Measurements from ENCODE around the gene CNEP1R1.

Gene CNEP1R1

GRCh38 chr16:50024684-50025536, at the start of gene CNEP1R1:
Gene CNEP1R1, plus strand, starts transcription at chr16:50025225. Its CDS starts 91 bp downstream, at chr16:50025316.
- peaks cover 0 to 13% of the 10 kb centered on the region in 2 donors for H3K4me1 ChIP-seq (ENCODE audit: control insufficient read depth in 1 of 2, insufficient read depth in 2 of 2, low read length in 2 of 2)
- H3K27ac ChIP-seq (ENCODE audit: low read length), result peak within 1 kb of the TSS; percentile 75
- peaks cover 0 to 4% of the 10 kb centered on the region in 2 donors for H3K36me3 ChIP-seq (ENCODE audit: control insufficient read depth in 1 of 2, insufficient read depth in 2 of 2, low read length in 2 of 2)
- no peaks in the 10 kb centered on the region for H3K9me3 ChIP-seq (ENCODE audit: control insufficient read depth in 1 of 2, low read length in 2 of 2)
- H3K4me3 ChIP-seq (ENCODE audit: low read depth in 1 of 2, low read length in 2 of 2), result peak within 1 kb of the TSS; percentile 98 to 99
- H3K27me3 ChIP-seq (ENCODE audit: low read depth, low read length), result no peaks in the 10 kb centered on the region

- Histone ChIP-seq H3K4me1 (ENCODE audit: control insufficient read depth in 1 of 2, insufficient read depth in 2 of 2, low read length in 2 of 2) (no peaks in the 10 kb centered on the region), H3K36me3 (ENCODE audit: control insufficient read depth in 1 of 2, insufficient read depth in 2 of 2, low read length in 2 of 2) (no peaks in the 10 kb centered on the region), H3K4me3 (ENCODE audit: low read depth in 1 of 2, low read length in 2 of 2) (no peak overlapping the region), H3K27me3 (ENCODE audit: low read depth, low read length) (no peaks in the 10 kb centered on the region), H3K9me3 (ENCODE audit: control insufficient read depth in 1 of 2, low read length in 2 of 2) (peaks cover 3 to 6% of the 10 kb centered on the region in 2 donors), H3K27ac (ENCODE audit: low read length) (no peak overlapping the region)
Observed at GRCh38 chr16:49977427-49977826, 47.6 kb upstream of the CNEP1R1 start.

GRCh38 chr16:49978569-49979326, 46.3 kb upstream of the CNEP1R1 start:
- no peak overlapping the region for H3K27ac ChIP-seq (ENCODE audit: low read length)
- no peaks in the 10 kb centered on the region for H3K36me3 ChIP-seq (ENCODE audit: control insufficient read depth in 1 of 2, insufficient read depth in 2 of 2, low read length in 2 of 2)
- no peaks in the 10 kb centered on the region for H3K4me1 ChIP-seq (ENCODE audit: control insufficient read depth in 1 of 2, insufficient read depth in 2 of 2, low read length in 2 of 2)
- H3K4me3 ChIP-seq (ENCODE audit: low read depth in 1 of 2, low read length in 2 of 2), result no peak overlapping the region
- H3K27me3 ChIP-seq (ENCODE audit: low read depth, low read length), result no peaks in the 10 kb centered on the region
- H3K9me3 ChIP-seq (ENCODE audit: control insufficient read depth in 1 of 2, low read length in 2 of 2), result peaks cover 3 to 6% of the 10 kb centered on the region in 2 donors

GRCh38 chr16:49980166-49980565, 44.9 kb upstream of the CNEP1R1 start:
- H3K4me3 ChIP-seq (ENCODE audit: low read depth in 1 of 2, low read length in 2 of 2), result no peak overlapping the region
- no peaks in the 10 kb centered on the region for H3K36me3 ChIP-seq (ENCODE audit: control insufficient read depth in 1 of 2, insufficient read depth in 2 of 2, low read length in 2 of 2)
- no peak overlapping the region for H3K27ac ChIP-seq (ENCODE audit: low read length)
- no peaks in the 10 kb centered on the region for H3K27me3 ChIP-seq (ENCODE audit: low read depth, low read length)
- H3K4me1 ChIP-seq (ENCODE audit: control insufficient read depth in 1 of 2, insufficient read depth in 2 of 2, low read length in 2 of 2), result no peaks in the 10 kb centered on the region
- H3K9me3 ChIP-seq (ENCODE audit: control insufficient read depth in 1 of 2, low read length in 2 of 2), result peaks cover 3 to 6% of the 10 kb centered on the region in 2 donors

- Histone ChIP-seq H3K36me3 (ENCODE audit: control insufficient read depth in 1 of 2, insufficient read depth in 2 of 2, low read length in 2 of 2) (no peaks in the 10 kb centered on the region), H3K9me3 (ENCODE audit: control insufficient read depth in 1 of 2, low read length in 2 of 2) (no peaks in the 10 kb centered on the region), H3K27me3 (ENCODE audit: low read depth, low read length) (no peaks in the 10 kb centered on the region), H3K4me1 (ENCODE audit: control insufficient read depth in 1 of 2, insufficient read depth in 2 of 2, low read length in 2 of 2) (no peaks in the 10 kb centered on the region), H3K27ac (ENCODE audit: low read length) (no peak overlapping the region), H3K4me3 (ENCODE audit: low read depth in 1 of 2, low read length in 2 of 2) (no peak overlapping the region)
Observed at GRCh38 chr16:49986351-49987124, 38.5 kb upstream of the CNEP1R1 start.

GRCh38 chr16:49987381-49987780, 37.6 kb upstream of the CNEP1R1 start:
- no peaks in the 10 kb centered on the region for H3K4me1 ChIP-seq (ENCODE audit: control insufficient read depth in 1 of 2, insufficient read depth in 2 of 2, low read length in 2 of 2)
- H3K4me3 ChIP-seq (ENCODE audit: low read depth in 1 of 2, low read length in 2 of 2), result no peak overlapping the region
- no peaks in the 10 kb centered on the region for H3K27me3 ChIP-seq (ENCODE audit: low read depth, low read length)
- H3K9me3 ChIP-seq (ENCODE audit: control insufficient read depth in 1 of 2, low read length in 2 of 2), result no peaks in the 10 kb centered on the region
- no peaks in the 10 kb centered on the region for H3K36me3 ChIP-seq (ENCODE audit: control insufficient read depth in 1 of 2, insufficient read depth in 2 of 2, low read length in 2 of 2)
- no peak overlapping the region for H3K27ac ChIP-seq (ENCODE audit: low read length)

GRCh38 chr16:49992825-49993224, 32.2 kb upstream of the CNEP1R1 start:
- Histone ChIP-seq H3K27me3 (ENCODE audit: low read depth, low read length) (no peaks in the 10 kb centered on the region), H3K9me3 (ENCODE audit: control insufficient read depth in 1 of 2, low read length in 2 of 2) (no peaks in the 10 kb centered on the region), H3K36me3 (ENCODE audit: control insufficient read depth in 1 of 2, insufficient read depth in 2 of 2, low read length in 2 of 2) (no peaks in the 10 kb centered on the region), H3K4me3 (ENCODE audit: low read depth in 1 of 2, low read length in 2 of 2) (no peak overlapping the region), H3K27ac (ENCODE audit: low read length) (no peak overlapping the region), H3K4me1 (ENCODE audit: control insufficient read depth in 1 of 2, insufficient read depth in 2 of 2, low read length in 2 of 2) (no peaks in the 10 kb centered on the region)

GRCh38 chr16:49993579-49993978, 31.4 kb upstream of the CNEP1R1 start:
- no peaks in the 10 kb centered on the region for H3K27me3 ChIP-seq (ENCODE audit: low read depth, low read length)
- no peak overlapping the region for H3K27ac ChIP-seq (ENCODE audit: low read length)
- no peaks in the 10 kb centered on the region for H3K4me1 ChIP-seq (ENCODE audit: control insufficient read depth in 1 of 2, insufficient read depth in 2 of 2, low read length in 2 of 2)
- no peaks in the 10 kb centered on the region for H3K9me3 ChIP-seq (ENCODE audit: control insufficient read depth in 1 of 2, low read length in 2 of 2)
- H3K4me3 ChIP-seq (ENCODE audit: low read depth in 1 of 2, low read length in 2 of 2), result no peak overlapping the region
- H3K36me3 ChIP-seq (ENCODE audit: control insufficient read depth in 1 of 2, insufficient read depth in 2 of 2, low read length in 2 of 2), result no peaks in the 10 kb centered on the region

- Histone ChIP-seq H3K4me3 (ENCODE audit: low read depth in 1 of 2, low read length in 2 of 2) (no peak overlapping the region), H3K36me3 (ENCODE audit: control insufficient read depth in 1 of 2, insufficient read depth in 2 of 2, low read length in 2 of 2) (no peaks in the 10 kb centered on the region), H3K27me3 (ENCODE audit: low read depth, low read length) (no peaks in the 10 kb centered on the region)
Observed at GRCh38 chr16:49994006-49994405, 31.0 kb upstream of the CNEP1R1 start.

GRCh38 chr16:49995720-49996119, 29.3 kb upstream of the CNEP1R1 start:
- Histone ChIP-seq H3K27me3 (ENCODE audit: low read depth, low read length) (no peaks in the 10 kb centered on the region), H3K4me3 (ENCODE audit: low read depth in 1 of 2, low read length in 2 of 2) (no peak overlapping the region), H3K36me3 (ENCODE audit: control insufficient read depth in 1 of 2, insufficient read depth in 2 of 2, low read length in 2 of 2) (no peaks in the 10 kb centered on the region), H3K4me1 (ENCODE audit: control insufficient read depth in 1 of 2, insufficient read depth in 2 of 2, low read length in 2 of 2) (no peaks in the 10 kb centered on the region), H3K9me3 (ENCODE audit: control insufficient read depth in 1 of 2, low read length in 2 of 2) (no peaks in the 10 kb centered on the region), H3K27ac (ENCODE audit: low read length) (no peak overlapping the region)

More at GRCh38 chr16:49994006-49994405, 31.0 kb upstream of the CNEP1R1 start:
- H3K27ac ChIP-seq (ENCODE audit: low read length), result no peak overlapping the region
- H3K4me1 ChIP-seq (ENCODE audit: control insufficient read depth in 1 of 2, insufficient read depth in 2 of 2, low read length in 2 of 2), result no peaks in the 10 kb centered on the region
- no peaks in the 10 kb centered on the region for H3K9me3 ChIP-seq (ENCODE audit: control insufficient read depth in 1 of 2, low read length in 2 of 2)

- Histone ChIP-seq H3K4me1 (ENCODE audit: control insufficient read depth in 1 of 2, insufficient read depth in 2 of 2, low read length in 2 of 2) (no peaks in the 10 kb centered on the region), H3K27ac (ENCODE audit: low read length) (no peak overlapping the region), H3K36me3 (ENCODE audit: control insufficient read depth in 1 of 2, insufficient read depth in 2 of 2, low read length in 2 of 2) (no peaks in the 10 kb centered on the region), H3K4me3 (ENCODE audit: low read depth in 1 of 2, low read length in 2 of 2) (no peak overlapping the region), H3K9me3 (ENCODE audit: control insufficient read depth in 1 of 2, low read length in 2 of 2) (peaks cover 0 to 3% of the 10 kb centered on the region in 2 donors), H3K27me3 (ENCODE audit: low read depth, low read length) (no peaks in the 10 kb centered on the region)
Observed at GRCh38 chr16:49997721-49998251, 27.2 kb upstream of the CNEP1R1 start.
